SU-DHL-6 (cell line): Measurements from ENCODE around the gene NPW.

Experiments
- H2AFZ ChIP-seq: fragments of 200-600 bp; sonication (generic); 2 replicates; pipeline ENCODE4 v1.6.1; 2014; ENCODE audit warnings: low read depth, mild to moderate bottlenecking, moderate library complexity, mixed read lengths, antibody characterized with exemption, low read length; ENCODE audit not compliant: severe bottlenecking
- H3F3A ChIP-seq: fragments of 200-600 bp; shearing (Covaris generic); 2 replicates; pipeline ENCODE4 v1.6.0; 2016; ENCODE audit warnings: antibody characterized with exemption, mild to moderate bottlenecking; ENCODE audit not compliant: insufficient read depth
- H3K27ac ChIP-seq: fragments of 200-600 bp; sonication (generic); 2 replicates; pipeline ENCODE4 v1.5.1; 2016; ENCODE audit warnings: low read depth, mild to moderate bottlenecking, low read length, moderate library complexity, mixed read lengths
- H3K27me3 ChIP-seq: fragments of 200-600 bp; sonication (generic), shearing (Covaris generic); 2 replicates; pipeline ENCODE4 v1.6.0; 2014; ENCODE audit warnings: mild to moderate bottlenecking, low read length
- H3K36me3 ChIP-seq: fragments of 200-600 bp; sonication (generic); 2 replicates; pipeline ENCODE4 v1.6.1; 2014; ENCODE audit warnings: mild to moderate bottlenecking, low read length, mixed read lengths
- H3K4me2 ChIP-seq: fragments of 300-600, 200-600 bp; shearing (Covaris generic), sonication (generic); 2 replicates; pipeline ENCODE4 v1.6.0; 2014; ENCODE audit warnings: low read length, low read depth, mild to moderate bottlenecking; ENCODE audit not compliant: poor library complexity, severe bottlenecking
- H3K4me3 ChIP-seq: fragments of 200-600 bp; sonication (generic); 2 replicates; pipeline ENCODE4 v1.5.1; 2014; ENCODE audit warnings: antibody characterized with exemption, low read length, mild to moderate bottlenecking, mixed read lengths; ENCODE audit not compliant: insufficient read depth, poor library complexity, severe bottlenecking
- H3K79me2 ChIP-seq: fragments of 200-600 bp; sonication (generic); 2 replicates; pipeline ENCODE4 v1.6.1; 2014; ENCODE audit warnings: mild to moderate bottlenecking, low read length, moderate library complexity; ENCODE audit not compliant: insufficient read depth
- H3K9ac ChIP-seq: fragments of 200-600 bp; sonication (generic); 2 replicates; pipeline ENCODE4 v1.7.0; 2014; ENCODE audit warnings: mild to moderate bottlenecking, low read length
- H3K9me2 ChIP-seq: fragments of 200-600 bp; sonication (generic); replicated peaks from 2 replicates; pipeline ENCODE4 v1.6.1; 2014; ENCODE audit warnings: low read length; ENCODE audit not compliant: insufficient read depth
- H3K9me3 ChIP-seq: fragments of 200-600 bp; sonication (generic); 2 replicates; pipeline ENCODE4 v1.6.1; 2014; ENCODE audit warnings: low read length, mixed read lengths; ENCODE audit not compliant: insufficient read depth
- H4K20me1 ChIP-seq: fragments of 200-600 bp; sonication (generic); 2 replicates; pipeline ENCODE4 v1.6.1; 2014; ENCODE audit warnings: low read depth, mild to moderate bottlenecking, antibody characterized with exemption, low read length, moderate library complexity, mixed read lengths
- EZH2phosphoT487 ChIP-seq: fragments of 200-600 bp; sonication (generic), shearing (Covaris generic); conservative IDR thresholded peaks from 2 replicates; pipeline ENCODE4 v1.6.1; 2018; ENCODE audit warnings: mild to moderate bottlenecking, antibody characterized with exemption, low read length, moderate library complexity, mixed read lengths
- TF ChIP-seq, protein P1 (sequence below): fragments of 200-600 bp; sonication (generic); IDR thresholded peaks from one replicate; pipeline ENCODE4 v1.5.1; 2017; ENCODE audit warnings: antibody characterized with exemption, mild to moderate bottlenecking, low read length, moderate library complexity; ENCODE audit not compliant: insufficient read depth, poor library complexity, severe bottlenecking

NPW gene

DNA sequence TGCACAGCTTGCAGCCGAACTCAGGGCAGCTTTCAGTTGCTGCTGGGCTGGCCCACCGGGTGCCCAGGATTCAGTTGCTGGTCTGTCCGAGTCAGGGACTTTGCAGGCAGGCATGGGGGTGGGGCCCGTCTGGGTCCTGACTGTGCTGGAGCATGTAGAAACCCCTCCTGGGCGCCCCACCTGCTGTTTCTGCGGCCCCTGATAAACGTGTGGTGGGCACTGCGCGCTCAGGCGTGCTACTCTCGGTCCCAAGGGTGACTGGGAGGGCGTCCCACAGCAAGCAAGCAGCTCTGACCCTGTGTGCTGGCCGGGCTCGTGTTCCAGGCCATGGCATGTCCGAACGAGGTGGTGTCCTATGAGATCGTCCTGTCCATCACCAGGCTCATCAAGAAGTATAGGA, 40.8 kb downstream of the NPW start:
- H3K4me2 ChIP-seq, result no peak overlapping the region
- no peak overlapping the region for H3K27ac ChIP-seq
- no peaks in the 10 kb centered on the region for H3K9me3 ChIP-seq
- no peaks in the 10 kb centered on the region for H3K79me2 ChIP-seq
- no peak overlapping the region for H3K4me3 ChIP-seq
- no peak for TF ChIP-seq EZH2phosphoT487
- TF ChIP-seq, protein P1, sequence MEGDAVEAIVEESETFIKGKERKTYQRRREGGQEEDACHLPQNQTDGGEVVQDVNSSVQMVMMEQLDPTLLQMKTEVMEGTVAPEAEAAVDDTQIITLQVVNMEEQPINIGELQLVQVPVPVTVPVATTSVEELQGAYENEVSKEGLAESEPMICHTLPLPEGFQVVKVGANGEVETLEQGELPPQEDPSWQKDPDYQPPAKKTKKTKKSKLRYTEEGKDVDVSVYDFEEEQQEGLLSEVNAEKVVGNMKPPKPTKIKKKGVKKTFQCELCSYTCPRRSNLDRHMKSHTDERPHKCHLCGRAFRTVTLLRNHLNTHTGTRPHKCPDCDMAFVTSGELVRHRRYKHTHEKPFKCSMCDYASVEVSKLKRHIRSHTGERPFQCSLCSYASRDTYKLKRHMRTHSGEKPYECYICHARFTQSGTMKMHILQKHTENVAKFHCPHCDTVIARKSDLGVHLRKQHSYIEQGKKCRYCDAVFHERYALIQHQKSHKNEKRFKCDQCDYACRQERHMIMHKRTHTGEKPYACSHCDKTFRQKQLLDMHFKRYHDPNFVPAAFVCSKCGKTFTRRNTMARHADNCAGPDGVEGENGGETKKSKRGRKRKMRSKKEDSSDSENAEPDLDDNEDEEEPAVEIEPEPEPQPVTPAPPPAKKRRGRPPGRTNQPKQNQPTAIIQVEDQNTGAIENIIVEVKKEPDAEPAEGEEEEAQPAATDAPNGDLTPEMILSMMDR, result no peak
- no peaks in the 10 kb centered on the region for H3K36me3 ChIP-seq
- H3F3A ChIP-seq, result no peaks in the 10 kb centered on the region
- no peaks in the 10 kb centered on the region for H3K27me3 ChIP-seq
- H3K9ac ChIP-seq, result no peak overlapping the region
- no peak overlapping the region for H2AFZ ChIP-seq
- H3K9me2 ChIP-seq, result no peaks in the 10 kb centered on the region
- H4K20me1 ChIP-seq, result no peaks in the 10 kb centered on the region

- H3F3A ChIP-seq, result no peaks in the 10 kb centered on the region
- H3K36me3 ChIP-seq, result no peaks in the 10 kb centered on the region
- H3K9ac ChIP-seq, result no peak overlapping the region
- H3K27me3 ChIP-seq, result no peaks in the 10 kb centered on the region
- no peaks in the 10 kb centered on the region for H3K9me3 ChIP-seq
- no peaks in the 10 kb centered on the region for H3K9me2 ChIP-seq
- TF ChIP-seq, protein P1, result no peak
- TF ChIP-seq EZH2phosphoT487, result no peak
- no peak overlapping the region for H3K4me3 ChIP-seq
- no peak overlapping the region for H2AFZ ChIP-seq
- H3K79me2 ChIP-seq, result no peaks in the 10 kb centered on the region
- H4K20me1 ChIP-seq, result no peaks in the 10 kb centered on the region
- no peak overlapping the region for H3K4me2 ChIP-seq
- no peak overlapping the region for H3K27ac ChIP-seq
These were observed 41.4 kb downstream of the NPW start for GRCh38 chr16:2061023-2061422.

DNA sequence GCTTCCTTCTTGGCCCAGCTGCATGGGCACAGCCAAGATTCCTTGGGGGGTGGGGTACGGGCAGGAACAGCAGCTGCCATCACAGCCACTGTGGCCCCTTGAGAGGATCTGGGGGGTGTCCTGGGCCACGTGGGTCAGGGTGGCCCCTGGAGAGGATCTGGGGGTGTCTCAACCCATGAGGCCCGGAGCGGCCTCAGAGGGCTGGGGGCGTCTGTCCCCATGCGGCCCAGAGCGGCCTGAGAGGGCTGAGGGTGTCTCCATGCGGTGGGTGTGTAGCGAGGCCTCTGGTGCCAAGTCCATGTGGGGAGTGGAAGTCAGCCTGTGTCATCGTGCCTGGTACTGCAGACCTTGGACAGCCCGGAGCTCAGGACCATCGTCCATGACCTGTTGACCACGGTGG, 41.9 kb downstream of the NPW start:
- Histone ChIP-seq H3F3A (no peaks in the 10 kb centered on the region), H3K4me3 (no peak overlapping the region), H4K20me1 (no peaks in the 10 kb centered on the region), H3K27me3 (no peaks in the 10 kb centered on the region), H3K4me2 (no peak overlapping the region), H3K27ac (no peak overlapping the region), H3K9me3 (no peaks in the 10 kb centered on the region), H3K9me2 (no peaks in the 10 kb centered on the region), H3K79me2 (no peaks in the 10 kb centered on the region), H3K9ac (no peak overlapping the region), H2AFZ (no peak overlapping the region), H3K36me3 (no peaks in the 10 kb centered on the region)
- TF ChIP-seq, protein P1, result no peak
- TF ChIP-seq EZH2phosphoT487, result no peak
